Endothelial cell (in vitro differentiated cells): ENCODE results near the gene IL1RAPL1. TPM values are rescaled to one million over a fixed set of nuclear protein-coding genes. Genes with fewer than 3 reads are reported as not detected.

Experiments
- DNase-seq: peaks from one replicate; pipeline ENCODE4 v3.0.0; 2021; ENCODE audit warnings: low spot score
- H3K27ac Mint-ChIP-seq: one replicate; pipeline ENCODE4 v1.8.0; 2021; ENCODE audit warnings: mixed read lengths, inconsistent platforms; ENCODE audit not compliant: unreplicated experiment
- H3K27me3 Mint-ChIP-seq: one replicate; pipeline ENCODE4 v1.8.0; 2021; ENCODE audit warnings: mild to moderate bottlenecking, moderate library complexity, mixed read lengths, inconsistent platforms; ENCODE audit not compliant: unreplicated experiment
- H3K36me3 Mint-ChIP-seq: one replicate; pipeline ENCODE4 v1.8.0; 2021; ENCODE audit warnings: mild to moderate bottlenecking, low read depth, mixed read lengths, inconsistent platforms; ENCODE audit not compliant: unreplicated experiment
- H3K4me1 Mint-ChIP-seq: one replicate; pipeline ENCODE4 v1.8.0; 2021; ENCODE audit warnings: mild to moderate bottlenecking, mixed read lengths, inconsistent platforms; ENCODE audit not compliant: unreplicated experiment
- H3K4me3 Mint-ChIP-seq: one replicate; pipeline ENCODE4 v1.8.0; 2021; ENCODE audit warnings: mild to moderate bottlenecking, mixed read lengths, inconsistent platforms; ENCODE audit not compliant: unreplicated experiment
- H3K9me3 Mint-ChIP-seq: one replicate; pipeline ENCODE4 v1.8.0; 2021; ENCODE audit warnings: mixed read lengths, inconsistent platforms; ENCODE audit not compliant: unreplicated experiment
- CTCF ChIP-seq: fragments of 200-600 bp; sonication (generic); IDR thresholded peaks from one replicate; pipeline ENCODE4 v1.5.0; 2021; ENCODE audit warnings: antibody characterized with exemption; ENCODE audit not compliant: unreplicated experiment
- total RNA-seq: library from RNA; stranded (reverse); fragmentation: NEBNext Ultra II Directional; extraction: Animal tissue kit (Norgen Biotek cat#: 25700); gene quantifications from one replicate; pipeline ENCODE4 v1.2.1, GENCODE V29; 2021; ENCODE audit not compliant: unreplicated experiment

IL1RAPL1 gene
- total RNA-seq, 1 donor from 2014 or later, result 0.18 TPM

GRCh38 chrX:29148511-29148910 lies 561.3 kb downstream of the IL1RAPL1 start:
- Mint-ChIP-seq H3K27ac (no peak overlapping the region), H3K27me3 (peaks cover 1% of the 10 kb centered on the region), H3K4me1 (no peaks in the 10 kb centered on the region), H3K9me3 (no peaks in the 10 kb centered on the region), H3K36me3 (no peaks in the 10 kb centered on the region), H3K4me3 (no peak overlapping the region)
- no peak for TF ChIP-seq CTCF
- DNase-seq, result no peak

DNA sequence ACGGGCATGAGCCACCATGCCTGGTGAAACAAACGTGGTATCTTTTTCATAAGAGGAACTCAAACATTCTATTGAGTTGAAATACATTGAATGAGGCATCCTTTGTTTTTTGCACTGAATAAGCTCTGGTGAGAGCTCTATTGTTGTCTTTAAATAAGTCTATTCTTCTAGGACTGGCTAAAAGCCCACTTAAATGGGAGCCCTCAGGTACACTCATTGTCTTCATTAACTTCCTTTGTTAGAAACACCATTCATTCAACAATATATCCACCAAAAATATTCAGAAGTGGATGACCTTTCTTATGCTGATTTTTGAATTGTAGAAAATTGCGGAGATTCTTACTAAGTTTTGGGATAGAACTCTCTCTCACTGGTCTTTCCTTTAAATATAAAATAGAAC lies 568.0 kb downstream of the IL1RAPL1 start:
- Mint-ChIP-seq H3K36me3 (no peaks in the 10 kb centered on the region), H3K9me3 (no peaks in the 10 kb centered on the region), H3K4me3 (no peak overlapping the region), H3K4me1 (no peaks in the 10 kb centered on the region), H3K27me3 (peaks cover 2% of the 10 kb centered on the region), H3K27ac (no peak overlapping the region)
- TF ChIP-seq CTCF, result no peak
- no peak for DNase-seq

GRCh38 chrX:29172880-29173279 lies 585.6 kb downstream of the IL1RAPL1 start:
- Mint-ChIP-seq H3K4me3 (no peak overlapping the region), H3K27ac (no peak overlapping the region), H3K36me3 (no peaks in the 10 kb centered on the region), H3K4me1 (no peaks in the 10 kb centered on the region), H3K9me3 (no peaks in the 10 kb centered on the region), H3K27me3 (no peaks in the 10 kb centered on the region)
- no peak for DNase-seq
- no peak for TF ChIP-seq CTCF

DNA sequence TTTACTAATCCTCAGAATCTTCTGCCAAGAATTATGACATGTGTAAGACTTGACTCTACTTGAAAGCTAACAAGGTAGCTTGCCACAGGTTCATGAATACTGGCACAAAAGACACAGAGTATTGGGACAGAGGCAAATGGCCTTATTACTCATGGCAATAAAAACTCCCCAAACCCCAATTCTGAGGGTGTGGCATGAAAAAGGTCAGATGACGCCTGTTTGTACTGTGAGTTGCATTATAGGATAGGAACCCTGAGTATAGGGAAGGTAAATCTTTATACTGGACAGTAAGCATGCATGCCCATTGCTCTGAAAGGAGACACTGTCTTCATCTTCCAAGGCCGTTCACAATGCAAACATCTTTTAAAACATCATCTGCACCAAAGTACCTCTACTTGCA lies 600.0 kb downstream of the IL1RAPL1 start:
- no peaks in the 10 kb centered on the region for H3K36me3 Mint-ChIP-seq
- H3K4me3 Mint-ChIP-seq, result no peak overlapping the region
- DNase-seq, result no peak
- TF ChIP-seq CTCF, result no peak
- no peak overlapping the region for H3K27ac Mint-ChIP-seq
- H3K4me1 Mint-ChIP-seq, result no peaks in the 10 kb centered on the region
- H3K27me3 Mint-ChIP-seq, result no peaks in the 10 kb centered on the region
- H3K9me3 Mint-ChIP-seq, result no peaks in the 10 kb centered on the region

DNA sequence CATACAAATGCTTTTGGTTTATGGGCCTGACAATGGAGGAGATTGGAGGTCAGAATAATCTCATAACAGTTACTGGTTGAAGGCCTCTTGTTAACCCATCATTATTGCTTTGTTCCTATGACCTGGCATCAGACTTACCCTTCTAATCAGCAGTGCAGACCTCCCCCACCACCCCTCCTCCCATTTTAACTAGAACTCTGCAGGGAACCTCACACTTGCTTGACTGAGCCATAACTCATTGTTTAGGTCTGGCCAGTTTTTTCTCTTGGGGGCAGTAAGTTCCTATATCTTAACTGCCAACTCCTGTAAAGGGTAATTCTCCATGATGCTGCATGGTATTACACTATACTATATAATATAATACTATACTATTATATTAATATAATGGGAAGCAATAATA lies 609.3 kb downstream of the IL1RAPL1 start:
- no peaks in the 10 kb centered on the region for H3K27me3 Mint-ChIP-seq
- H3K9me3 Mint-ChIP-seq, result no peaks in the 10 kb centered on the region
- no peak for DNase-seq
- no peak for TF ChIP-seq CTCF
- H3K4me1 Mint-ChIP-seq, result no peaks in the 10 kb centered on the region
- H3K36me3 Mint-ChIP-seq, result no peaks in the 10 kb centered on the region
- H3K4me3 Mint-ChIP-seq, result no peak overlapping the region
- H3K27ac Mint-ChIP-seq, result no peak overlapping the region
